K562 (cell line): Measurements from ENCODE around the gene PRR14. TPM values are rescaled to one million over a fixed set of nuclear protein-coding genes. Genes with fewer than 3 reads are reported as not detected.

Experiments used
- ATAC-seq: fragments of 200-7000 bp; cut with Tn5 transposase; 3 replicates; pipeline ENCODE4 v1.9.1; 2020; ENCODE audit warnings: moderate library complexity
- BruUV-seq: library from RNA; stranded (reverse); fragments of 400-500 nt; replicated peaks from 2 replicates; lab custom pipeline; 2021; lab: Mats Ljungman, UMichigan
- CTCF ChIA-PET: fragments of 300-600 bp; formaldehyde crosslinking; extraction: SDS; loops from one replicate; lab custom pipeline; 2021; ENCODE audit warnings: low intra/inter-chr PET ratio; lab: Yijun Ruan, JAX
- POLR2A ChIA-PET: fragments of 300-600, 350-650 bp; sonication (Branson Sonifier 250); formaldehyde crosslinking; extraction: SDS; loops from one replicate; lab custom pipeline; 2021; ENCODE audit warnings: antibody characterized with exemption, inconsistent platforms; lab: Yijun Ruan, JAX
- DNase-seq, 4 experiments: peaks; one replicate each; pipeline versions ENCODE4 v3.0.0 to v3.0.0-alpha.2; 2011 to 2018; ENCODE audit warnings: low spot score in 3 of 4, mixed read lengths in 3 of 4; ENCODE audit errors: extremely low read depth in 1 of 4
- FAIRE-seq: peaks from 2 replicates; lab custom pipeline; 2011; peaks lifted over from hg19 to GRCh38; lab: Jason Lieb, UNC
- H2AFZ ChIP-seq: 2 replicates; pipeline ENCODE4 v1.6.0; 2011; ENCODE audit warnings: low read depth, low read length, control low read depth, inconsistent platforms
- H3K27ac ChIP-seq: fragments of 200-600 bp; 3 replicates; pipeline ENCODE4 v1.8.0; 2011; ENCODE audit warnings: low read depth, mild to moderate bottlenecking, control low read depth, inconsistent platforms, low read length, moderate library complexity, mixed read lengths; ENCODE audit errors: extremely low read depth
- H3K27me3 ChIP-seq, 2 experiments: fragments of 300-600 bp in 1 of 2; 2 replicates in 1 of 2; 3 replicates in 1 of 2; pipeline versions ENCODE4 v1.6.0 to v1.8.0; 2011; ENCODE audit warnings: inconsistent platforms in 2 of 2, low read length in 2 of 2, mild to moderate bottlenecking in 1 of 2, mixed read lengths in 1 of 2, moderate library complexity in 1 of 2; ENCODE audit not compliant: control insufficient read depth in 2 of 2, insufficient read depth in 2 of 2
- H3K36me3 ChIP-seq: fragments of 300-600 bp; 3 replicates; pipeline ENCODE4 v1.8.0; 2011; ENCODE audit warnings: mild to moderate bottlenecking, low read length, inconsistent platforms; ENCODE audit not compliant: control insufficient read depth, insufficient read depth
- H3K4me1 ChIP-seq, 2 experiments: fragments of 200-600 bp in 1 of 2; replicated peaks in 1 of 2; 2 replicates in 1 of 2; 3 replicates in 1 of 2; pipeline versions ENCODE4 v1.5.1 to v1.8.0; 2011; ENCODE audit warnings: inconsistent platforms in 2 of 2, low read length in 2 of 2, mild to moderate bottlenecking in 1 of 2, mixed read lengths in 1 of 2, moderate library complexity in 1 of 2; ENCODE audit not compliant: control insufficient read depth in 2 of 2, insufficient read depth in 2 of 2
- H3K4me2 ChIP-seq: 2 replicates; pipeline ENCODE4 v1.6.1; 2011; ENCODE audit warnings: low read length, control low read depth, inconsistent platforms, mixed read lengths; ENCODE audit not compliant: insufficient read depth
- H3K4me3 ChIP-seq: fragments of 200-600 bp; sonication (generic), shearing (Covaris generic); 2 replicates; pipeline ENCODE4 v1.5.1; 2016; ENCODE audit warnings: control low read depth, inconsistent platforms
- H3K79me2 ChIP-seq: fragments of 200-600 bp; 3 replicates; pipeline ENCODE4 v1.8.0; 2011; ENCODE audit warnings: low read length, inconsistent platforms; ENCODE audit not compliant: control insufficient read depth, insufficient read depth
- H3K9ac ChIP-seq, 2 experiments: 2 replicates each; pipeline versions ENCODE4 v1.6.0 to v1.6.1; 2011; ENCODE audit warnings: low read depth in 2 of 2, low read length in 2 of 2, control low read depth in 1 of 2, inconsistent platforms in 1 of 2, mild to moderate bottlenecking in 1 of 2, mixed read lengths in 1 of 2; ENCODE audit not compliant: insufficient read depth in 1 of 2
- H3K9me1 ChIP-seq: one replicate; pipeline ENCODE4 v1.6.0; 2011; ENCODE audit warnings: inconsistent platforms, mild to moderate bottlenecking, low read length, moderate library complexity; ENCODE audit not compliant: control insufficient read depth, insufficient read depth
- H3K9me3 ChIP-seq: replicated peaks from 2 replicates; pipeline ENCODE4 v1.5.1; 2011; ENCODE audit warnings: low read depth, low read length, inconsistent platforms; ENCODE audit not compliant: control insufficient read depth, insufficient read depth
- H4K20me1 ChIP-seq: replicated peaks from 2 replicates; pipeline ENCODE4 v1.6.1; 2011; ENCODE audit warnings: low read length, inconsistent platforms, mixed read lengths; ENCODE audit not compliant: control insufficient read depth, insufficient read depth
- CBX1 ChIP-seq: sonication (generic); IDR thresholded peaks from 2 replicates; pipeline ENCODE4 v1.6.1; 2016; ENCODE audit warnings: antibody characterized with exemption, low read depth, mild to moderate bottlenecking
- DNMT1 ChIP-seq: fragments of 450-650 bp; IDR thresholded peaks from 2 replicates; pipeline ENCODE4 v1.6.1; 2016; ENCODE audit warnings: antibody characterized with exemption, mild to moderate bottlenecking
- ELK3 ChIP-seq: fragments of 450-650 bp; formaldehyde crosslinking; IDR thresholded peaks from 2 replicates; pipeline ENCODE4 v1.4.0; 2020; ENCODE audit warnings: mild to moderate bottlenecking
- GABPA ChIP-seq: fragments of 200-800 bp; sonication (Bioruptor generic); conservative IDR thresholded peaks from 2 replicates; pipeline ENCODE4 v1.6.1; 2016; ENCODE audit warnings: low read depth, missing genetic modification characterization, missing compliant biosample characterization
- NEUROD1 ChIP-seq: fragments of 150-350 bp; IDR thresholded peaks from 2 replicates; pipeline ENCODE4 v1.6.1; 2014; ENCODE audit warnings: borderline replicate concordance, low read length, low read depth; ENCODE audit not compliant: partially characterized antibody
- POLR2G ChIP-seq: fragments of 200-400 bp; formaldehyde crosslinking; IDR thresholded peaks from 2 replicates; pipeline ENCODE4 v1.6.1; 2017; ENCODE audit warnings: low read depth, mild to moderate bottlenecking, antibody characterized with exemption, low read length, moderate library complexity
- RAD21 ChIP-seq, 2 experiments: fragments of 250-450 bp in 1 of 2; fragments of 450-650 bp in 1 of 2; sonication (Bioruptor Pico) in 1 of 2; formaldehyde crosslinking in 1 of 2; IDR thresholded peaks in 1 of 2; conservative IDR thresholded peaks in 1 of 2; 2 replicates each; pipeline versions ENCODE4 v1.4.0 to v1.8.0; 2020 to 2022; ENCODE audit warnings: mild to moderate bottlenecking in 2 of 2, moderate library complexity in 1 of 2
- SUPT5H ChIP-seq: fragments of 450-650 bp; IDR thresholded peaks from 2 replicates; pipeline ENCODE4 v1.6.1; 2016
- TCF7L2 ChIP-seq: fragments of 150-350 bp; IDR thresholded peaks from 2 replicates; pipeline ENCODE4 v1.6.1; 2016; ENCODE audit warnings: low read depth, mild to moderate bottlenecking, low read length, moderate library complexity
- THRA ChIP-seq: fragments of 450-650 bp; IDR thresholded peaks from 2 replicates; pipeline ENCODE4 v1.6.1; 2017; ENCODE audit warnings: mild to moderate bottlenecking, moderate library complexity
- YY1 ChIP-seq, 3 experiments: IDR thresholded peaks; 2 replicates each; pipeline ENCODE4 v1.6.1; 2011; ENCODE audit warnings: low read length in 2 of 3, mild to moderate bottlenecking in 2 of 3, moderate library complexity in 2 of 3, borderline replicate concordance in 1 of 3, control low read depth in 1 of 3, low read depth in 1 of 3; ENCODE audit not compliant: insufficient read depth in 3 of 3, insufficient replicate concordance in 2 of 3, control insufficient read depth in 1 of 3, insufficient read length in 1 of 3; ENCODE audit errors: extremely low read depth in 1 of 3
- ZKSCAN3 ChIP-seq: fragments of 250-450 bp; sonication (Bioruptor Pico); IDR thresholded peaks from 2 replicates; pipeline ENCODE4 v1.4.0; 2020
- WGBS: fragments of 100-300 bp; shearing (Covaris generic); methylation state at CpG from one replicate; pipeline ENCODE4 v1.1.6; 2016; ENCODE audit warnings: low coverage, mixed read lengths; ENCODE audit not compliant: insufficient coverage; ENCODE audit errors: missing lambda C conversion rate; 5-methylcytosine and 5-hydroxymethylcytosine counted together
- in situ Hi-C: fragments of 300-500 bp; cut with MboI; formaldehyde crosslinking; loops from 4 replicates; pipeline ENCODE4 v1.15.0; 2018; ENCODE audit warnings: inconsistent platforms, mixed read lengths
- intact Hi-C: fragments of 100-400 bp; cut with micrococcal nuclease; formaldehyde crosslinking; loops from 2 replicates; pipeline ENCODE4 v1.14.2; 2022
- polyA plus RNA-seq, 8 experiments: library from polyadenylated mRNA; depleted of rRNA in 4 of 8; stranded (reverse) in 5 of 8; unstranded in 3 of 8; fragments of >200 nt; fragmentation: Nextera tagmentation in 2 of 8; fragmentation: Illumina TruSeq in 1 of 8; extraction: Ambion mirVana in 2 of 8; extraction: Trizol in 1 of 8; gene quantifications; 2 replicates each; pipeline versions ENCODE4 v1.2.1 to v1.2.3, GENCODE V29; 2011 to 2014; ENCODE audit warnings: inconsistent platforms in 1 of 8, missing spikeins in 1 of 8
- total RNA-seq, 7 experiments: library from RNA; depleted of rRNA in 6 of 7; stranded (reverse); fragments of >200 nt in 6 of 7; fragmentation: Illumina TruSeq in 2 of 7; extraction: Trizol in 2 of 7; gene quantifications; 2 replicates each; pipeline versions ENCODE4 v1.2.1 to v1.2.3, GENCODE V29; 2011 to 2021; ENCODE audit warnings: low replicate concordance in 1 of 7
- TF ChIP-seq, protein P1 (sequence below), 2 experiments: fragments of 150-350 bp in 1 of 2; IDR thresholded peaks; 2 replicates each; pipeline ENCODE4 v1.6.1; 2012 to 2016; ENCODE audit warnings: low read depth in 2 of 2, low read length in 2 of 2, mild to moderate bottlenecking in 1 of 2, moderate library complexity in 1 of 2

The PRR14 gene
- total and polyA plus RNA-seq, 9 of the 15 experiments (the other 6 are each of a cell fraction or from before 2014, with no cell fraction given), result 2.2 to 63.1 (median 11.5) TPM

DNA sequence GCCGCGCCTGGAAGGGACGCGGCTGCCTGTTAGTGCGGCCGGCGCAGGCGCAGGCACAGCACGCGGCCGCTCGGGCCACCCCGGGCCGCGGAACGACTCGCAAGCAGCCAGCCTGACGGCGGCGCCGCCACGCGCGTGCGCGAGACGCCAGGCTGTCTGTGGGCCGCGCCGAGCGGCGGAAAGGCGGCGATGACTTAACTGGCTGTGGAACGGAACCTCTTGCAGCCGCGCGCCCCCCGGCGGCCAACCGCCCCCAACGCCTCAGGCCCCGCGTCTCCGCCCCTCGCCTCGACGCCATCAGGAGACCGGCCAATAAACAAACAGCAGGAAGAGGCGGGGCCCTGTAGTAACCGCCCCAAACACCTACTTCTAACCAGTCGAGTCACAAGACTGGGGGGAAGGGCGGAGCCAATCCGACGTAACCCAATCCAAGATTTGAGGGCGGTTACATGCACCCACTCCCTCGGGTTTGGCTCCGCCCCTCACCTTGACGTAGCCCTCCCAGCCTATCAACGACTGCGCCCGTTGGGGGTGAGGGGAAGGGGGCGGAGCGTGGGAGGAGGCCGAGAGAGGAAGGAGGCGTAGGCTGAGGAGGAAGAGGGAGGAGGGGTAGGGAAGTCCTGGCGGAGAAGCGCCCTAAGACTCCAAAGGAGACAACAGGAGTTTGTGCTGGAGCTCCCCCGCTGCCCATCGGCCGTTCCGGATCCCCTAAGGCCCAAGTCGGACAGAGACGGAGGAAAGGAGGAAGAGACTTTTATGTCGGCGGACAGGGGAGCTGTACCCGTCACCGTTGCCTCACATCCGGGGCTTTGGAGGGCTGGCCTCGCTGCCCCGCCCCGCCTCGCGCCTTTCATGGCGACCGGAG, 7.3 kb downstream of the PRR14 start, which contains the start of gene FBRS:
TSS of gene FBRS (plus strand) at position 566 of the 865 bp plus-strand sequence. CDS start 1,088 bp downstream, outside the sequence.
- ChIA-PET CTCF (interaction anchor here (1.0 to 1.8 kb wide), 2 partner anchors 229 to 263 kb away, joined by 5 to 10 read pairs; partner anchors contain the start of gene DCTPP1), POLR2A (interaction anchor here (0.6 to 2.0 kb wide), 18 partner anchors 8 to 571 kb away, joined by 3 to 9 read pairs (median 3); partner anchors contain the start of genes DCTPP1, PRR14, TBC1D10B and ZNF689)
- Histone ChIP-seq H3K9ac (peak within 1 kb of the TSS; percentile 97), H3K27me3 (no peaks in the 10 kb centered on the region), H2AFZ (peak within 1 kb of the TSS; percentile 95), H4K20me1 (no peaks in the 10 kb centered on the region), H3K4me1 (peaks cover 20 to 52% of the 10 kb centered on the region in 2 experiments; a peak in 4 of 5 replicates), H3K36me3 (peaks cover 71% of the 10 kb centered on the region), H3K4me2 (peak within 1 kb of the TSS; percentile 96), H3K4me3 (peak within 1 kb of the TSS; percentile 90), H3K27ac (peak within 1 kb of the TSS; percentile 99), H3K9me3 (no peaks in the 10 kb centered on the region), H3K79me2 (peaks cover 39% of the 10 kb centered on the region), H3K9me1 (peaks cover 4% of the 10 kb centered on the region)
- WGBS, result under 1% methylated on average over 48 of the region's 86 CpGs
- no TSS peak for BruUV-seq
- intact Hi-C loops (loop anchor here (1.0 to 10.0 kb wide), 6 partner anchors 41 to 593 kb away; partner anchors contain the start of genes ALDOA, DCTPP1, FBXL19 and SRCAP), in situ Hi-C loops (no loop called here)
- ATAC-seq (peak; percentile 88), DNase-seq (peak; percentile 93 to 100 (median 96)), FAIRE-seq (peak; percentile 100)
- TF ChIP-seq CBX1 (0 out of 2 replicates have a peak, but pooled peaks have one; percentile 14), ZKSCAN3 (CRISPR knock-in tag) (no peak), ELK3 (CRISPR knock-in tag) (no peak), POLR2G (peak; percentile 82), NEUROD1 (peak; percentile 64), GABPA (tag) (peak; percentile 87), DNMT1 (peak; percentile 63; the same call in 1 of the 2 replicates), TCF7L2 (no peak), YY1 (IDR thresholded peaks at IDR 0.05; ENCODE audit: borderline replicate concordance in 1 of 3, control insufficient read depth in 1 of 3, extremely low read depth in 1 of 3, insufficient read depth in 3 of 3, insufficient read length in 1 of 3, insufficient replicate concordance in 2 of 3, low read depth in 1 of 3, low read length in 2 of 3) (peak in 2 of 3 experiments; percentile 79 to 86), SUPT5H (peak; percentile 96), RAD21 (CRISPR knock-in tag; conservative IDR thresholded peaks at IDR 0.05 in 1 of 2, IDR thresholded peaks at IDR 0.05 in 1 of 2) (peak; percentile 78 to 82), THRA (no peak)
- TF ChIP-seq, protein P1, sequence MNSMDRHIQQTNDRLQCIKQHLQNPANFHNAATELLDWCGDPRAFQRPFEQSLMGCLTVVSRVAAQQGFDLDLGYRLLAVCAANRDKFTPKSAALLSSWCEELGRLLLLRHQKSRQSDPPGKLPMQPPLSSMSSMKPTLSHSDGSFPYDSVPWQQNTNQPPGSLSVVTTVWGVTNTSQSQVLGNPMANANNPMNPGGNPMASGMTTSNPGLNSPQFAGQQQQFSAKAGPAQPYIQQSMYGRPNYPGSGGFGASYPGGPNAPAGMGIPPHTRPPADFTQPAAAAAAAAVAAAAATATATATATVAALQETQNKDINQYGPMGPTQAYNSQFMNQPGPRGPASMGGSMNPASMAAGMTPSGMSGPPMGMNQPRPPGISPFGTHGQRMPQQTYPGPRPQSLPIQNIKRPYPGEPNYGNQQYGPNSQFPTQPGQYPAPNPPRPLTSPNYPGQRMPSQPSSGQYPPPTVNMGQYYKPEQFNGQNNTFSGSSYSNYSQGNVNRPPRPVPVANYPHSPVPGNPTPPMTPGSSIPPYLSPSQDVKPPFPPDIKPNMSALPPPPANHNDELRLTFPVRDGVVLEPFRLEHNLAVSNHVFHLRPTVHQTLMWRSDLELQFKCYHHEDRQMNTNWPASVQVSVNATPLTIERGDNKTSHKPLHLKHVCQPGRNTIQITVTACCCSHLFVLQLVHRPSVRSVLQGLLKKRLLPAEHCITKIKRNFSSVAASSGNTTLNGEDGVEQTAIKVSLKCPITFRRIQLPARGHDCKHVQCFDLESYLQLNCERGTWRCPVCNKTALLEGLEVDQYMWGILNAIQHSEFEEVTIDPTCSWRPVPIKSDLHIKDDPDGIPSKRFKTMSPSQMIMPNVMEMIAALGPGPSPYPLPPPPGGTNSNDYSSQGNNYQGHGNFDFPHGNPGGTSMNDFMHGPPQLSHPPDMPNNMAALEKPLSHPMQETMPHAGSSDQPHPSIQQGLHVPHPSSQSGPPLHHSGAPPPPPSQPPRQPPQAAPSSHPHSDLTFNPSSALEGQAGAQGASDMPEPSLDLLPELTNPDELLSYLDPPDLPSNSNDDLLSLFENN (IDR thresholded peaks at IDR 0.05; ENCODE audit: low read depth in 2 of 2, low read length in 2 of 2), result 0 out of 4 replicates have a peak, but pooled peaks of 1 of the 2 experiments have one; percentile 7
